ENCODE data around the gene AXL. TPM values are rescaled to one million over a fixed set of nuclear protein-coding genes. Genes with fewer than 3 reads are reported as not detected.

The AXL gene
- total and polyA plus RNA-seq, 9 of the 15 experiments (the other 6 are each of a cell fraction or from before 2014, with no cell fraction given) = 0.80 to 6.6 (median 1.6) TPM

DNA sequence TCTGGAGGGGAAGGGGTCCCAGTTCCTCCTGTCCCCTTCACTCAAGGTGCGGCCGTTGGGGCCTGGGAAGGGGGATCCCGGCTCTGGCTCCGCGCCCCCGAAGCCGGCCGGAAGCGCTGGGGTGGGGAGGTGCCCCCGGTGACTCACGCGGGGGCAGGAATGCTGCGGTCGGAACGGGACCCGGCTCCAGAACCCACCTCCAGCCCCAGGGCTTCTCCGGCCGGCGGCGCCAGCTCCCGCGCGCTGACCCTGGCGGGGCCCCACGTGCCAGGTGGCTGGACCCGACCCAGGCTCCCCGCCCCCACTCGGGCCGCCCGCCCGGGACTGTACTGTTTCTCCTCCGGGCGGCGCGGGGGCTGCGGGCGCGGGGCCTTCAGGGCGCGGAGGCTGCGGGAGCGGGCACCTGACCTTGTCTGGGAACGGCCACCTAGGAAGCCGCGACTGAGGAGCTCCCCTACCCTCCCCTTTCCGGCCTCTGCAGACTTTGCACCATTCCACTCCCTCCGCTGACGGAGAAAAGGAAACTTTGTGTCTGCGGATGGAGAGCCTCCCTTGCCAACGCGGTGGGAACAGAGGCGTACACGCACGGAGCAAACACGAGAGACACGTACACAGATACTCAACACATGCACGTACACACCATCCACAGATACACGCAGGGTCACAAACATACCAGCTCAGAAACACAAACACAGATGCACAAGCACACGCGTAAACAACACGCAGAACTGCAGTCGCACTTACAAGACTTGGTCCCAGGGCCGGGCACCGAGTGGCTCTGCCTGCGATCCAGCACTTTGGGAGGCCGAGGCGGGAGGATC lies 7.2 kb downstream of the AXL start (continued):
- TF ChIP-seq, protein P1, sequence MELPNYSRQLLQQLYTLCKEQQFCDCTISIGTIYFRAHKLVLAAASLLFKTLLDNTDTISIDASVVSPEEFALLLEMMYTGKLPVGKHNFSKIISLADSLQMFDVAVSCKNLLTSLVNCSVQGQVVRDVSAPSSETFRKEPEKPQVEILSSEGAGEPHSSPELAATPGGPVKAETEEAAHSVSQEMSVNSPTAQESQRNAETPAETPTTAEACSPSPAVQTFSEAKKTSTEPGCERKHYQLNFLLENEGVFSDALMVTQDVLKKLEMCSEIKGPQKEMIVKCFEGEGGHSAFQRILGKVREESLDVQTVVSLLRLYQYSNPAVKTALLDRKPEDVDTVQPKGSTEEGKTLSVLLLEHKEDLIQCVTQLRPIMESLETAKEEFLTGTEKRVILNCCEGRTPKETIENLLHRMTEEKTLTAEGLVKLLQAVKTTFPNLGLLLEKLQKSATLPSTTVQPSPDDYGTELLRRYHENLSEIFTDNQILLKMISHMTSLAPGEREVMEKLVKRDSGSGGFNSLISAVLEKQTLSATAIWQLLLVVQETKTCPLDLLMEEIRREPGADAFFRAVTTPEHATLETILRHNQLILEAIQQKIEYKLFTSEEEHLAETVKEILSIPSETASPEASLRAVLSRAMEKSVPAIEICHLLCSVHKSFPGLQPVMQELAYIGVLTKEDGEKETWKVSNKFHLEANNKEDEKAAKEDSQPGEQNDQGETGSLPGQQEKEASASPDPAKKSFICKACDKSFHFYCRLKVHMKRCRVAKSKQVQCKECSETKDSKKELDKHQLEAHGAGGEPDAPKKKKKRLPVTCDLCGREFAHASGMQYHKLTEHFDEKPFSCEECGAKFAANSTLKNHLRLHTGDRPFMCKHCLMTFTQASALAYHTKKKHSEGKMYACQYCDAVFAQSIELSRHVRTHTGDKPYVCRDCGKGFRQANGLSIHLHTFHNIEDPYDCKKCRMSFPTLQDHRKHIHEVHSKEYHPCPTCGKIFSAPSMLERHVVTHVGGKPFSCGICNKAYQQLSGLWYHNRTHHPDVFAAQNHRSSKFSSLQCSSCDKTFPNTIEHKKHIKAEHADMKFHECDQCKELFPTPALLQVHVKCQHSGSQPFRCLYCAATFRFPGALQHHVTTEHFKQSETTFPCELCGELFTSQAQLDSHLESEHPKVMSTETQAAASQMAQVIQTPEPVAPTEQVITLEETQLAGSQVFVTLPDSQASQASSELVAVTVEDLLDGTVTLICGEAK (IDR thresholded peaks at IDR 0.05) = peak; percentile 68
- TF ChIP-seq, protein P1 (CRISPR knock-in tag; IDR thresholded peaks at IDR 0.05) = no peak
- TF ChIP-seq HCFC1 (IDR thresholded peaks at IDR 0.05; ENCODE audit: low read depth, low read length) (no peak), BRF2 (IDR thresholded peaks at IDR 0.05; ENCODE audit: borderline replicate concordance, insufficient read depth, insufficient read length) (no peak), TFAM (CRISPR knock-in tag; conservative IDR thresholded peaks at IDR 0.05) (no peak), CEBPG (CRISPR knock-in tag; IDR thresholded peaks at IDR 0.05) (no peak), CEBPG (tag; conservative IDR thresholded peaks at IDR 0.05 in 1 of 2, IDR thresholded peaks at IDR 0.05 in 1 of 2) (no peak), ZSCAN29 (IDR thresholded peaks at IDR 0.05) (no peak), FOXJ2 (tag; IDR thresholded peaks at IDR 0.05) (no peak), TRIM28 (IDR thresholded peaks at IDR 0.05) (no peak), ZFX (CRISPR knock-in tag; IDR thresholded peaks at IDR 0.05) (peak; percentile 79), CEBPB (tag; IDR thresholded peaks at IDR 0.05) (no peak), ZNF3 (CRISPR knock-in tag; IDR thresholded peaks at IDR 0.05) (no peak)
- TF ChIP-seq, protein P2, sequence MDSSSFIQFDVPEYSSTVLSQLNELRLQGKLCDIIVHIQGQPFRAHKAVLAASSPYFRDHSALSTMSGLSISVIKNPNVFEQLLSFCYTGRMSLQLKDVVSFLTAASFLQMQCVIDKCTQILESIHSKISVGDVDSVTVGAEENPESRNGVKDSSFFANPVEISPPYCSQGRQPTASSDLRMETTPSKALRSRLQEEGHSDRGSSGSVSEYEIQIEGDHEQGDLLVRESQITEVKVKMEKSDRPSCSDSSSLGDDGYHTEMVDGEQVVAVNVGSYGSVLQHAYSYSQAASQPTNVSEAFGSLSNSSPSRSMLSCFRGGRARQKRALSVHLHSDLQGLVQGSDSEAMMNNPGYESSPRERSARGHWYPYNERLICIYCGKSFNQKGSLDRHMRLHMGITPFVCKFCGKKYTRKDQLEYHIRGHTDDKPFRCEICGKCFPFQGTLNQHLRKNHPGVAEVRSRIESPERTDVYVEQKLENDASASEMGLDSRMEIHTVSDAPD (CRISPR knock-in tag; IDR thresholded peaks at IDR 0.05) = no peak
- TF ChIP-seq, protein P3, sequence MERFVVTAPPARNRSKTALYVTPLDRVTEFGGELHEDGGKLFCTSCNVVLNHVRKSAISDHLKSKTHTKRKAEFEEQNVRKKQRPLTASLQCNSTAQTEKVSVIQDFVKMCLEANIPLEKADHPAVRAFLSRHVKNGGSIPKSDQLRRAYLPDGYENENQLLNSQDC (CRISPR knock-in tag; IDR thresholded peaks at IDR 0.05) = no peak
